GM23338 (cell line): ENCODE data around the gene STAT3.

Experiments
- CTCF ChIP-seq, 2 experiments: fragments of 200-600 bp in 1 of 2; sonication (generic) in 1 of 2; conservative IDR thresholded peaks; 2 replicates each; pipeline versions ENCODE4 v1.5.1 to v1.6.1; 2016 to 2017; ENCODE audit warnings: antibody characterized with exemption in 2 of 2, low read depth in 2 of 2, mild to moderate bottlenecking in 2 of 2, moderate library complexity in 1 of 2
- EZH2 ChIP-seq: fragments of 200-600 bp; sonication (generic); IDR thresholded peaks from one replicate; pipeline ENCODE4 v1.8.0; 2017; ENCODE audit warnings: antibody characterized with exemption, mild to moderate bottlenecking, low read depth; ENCODE audit not compliant: unreplicated experiment
- JUNB ChIP-seq: IDR thresholded peaks from one replicate; pipeline ENCODE4 v1.6.1; 2016; ENCODE audit warnings: antibody characterized with exemption; ENCODE audit not compliant: unreplicated experiment
- POLR2AphosphoS5 ChIP-seq: IDR thresholded peaks from 2 replicates; pipeline ENCODE4 v1.6.1; 2016; ENCODE audit warnings: antibody characterized with exemption, low read depth

- TF ChIP-seq CTCF (conservative IDR thresholded peaks at IDR 0.05; ENCODE audit: low read depth in 2 of 2) (no peak), POLR2AphosphoS5 (no peak), EZH2 (no peak), JUNB (no peak)
Measured at GRCh38 chr17:42423766-42424165, 35.5 kb upstream of the STAT3 start.
